ENCODE measurements around the gene NFX1. TPM values are rescaled to one million over a fixed set of nuclear protein-coding genes. Genes with fewer than 3 reads are reported as not detected.
A peak's percentile ranks its signal among the peaks of the same experiment; 100 is the strongest.

NFX1 gene
- total and polyA plus RNA-seq, 9 of the 15 experiments (the other 6 are each of a cell fraction or from before 2014, with no cell fraction given), result 8.8 to 38.9 (median 26.8) TPM

DNA sequence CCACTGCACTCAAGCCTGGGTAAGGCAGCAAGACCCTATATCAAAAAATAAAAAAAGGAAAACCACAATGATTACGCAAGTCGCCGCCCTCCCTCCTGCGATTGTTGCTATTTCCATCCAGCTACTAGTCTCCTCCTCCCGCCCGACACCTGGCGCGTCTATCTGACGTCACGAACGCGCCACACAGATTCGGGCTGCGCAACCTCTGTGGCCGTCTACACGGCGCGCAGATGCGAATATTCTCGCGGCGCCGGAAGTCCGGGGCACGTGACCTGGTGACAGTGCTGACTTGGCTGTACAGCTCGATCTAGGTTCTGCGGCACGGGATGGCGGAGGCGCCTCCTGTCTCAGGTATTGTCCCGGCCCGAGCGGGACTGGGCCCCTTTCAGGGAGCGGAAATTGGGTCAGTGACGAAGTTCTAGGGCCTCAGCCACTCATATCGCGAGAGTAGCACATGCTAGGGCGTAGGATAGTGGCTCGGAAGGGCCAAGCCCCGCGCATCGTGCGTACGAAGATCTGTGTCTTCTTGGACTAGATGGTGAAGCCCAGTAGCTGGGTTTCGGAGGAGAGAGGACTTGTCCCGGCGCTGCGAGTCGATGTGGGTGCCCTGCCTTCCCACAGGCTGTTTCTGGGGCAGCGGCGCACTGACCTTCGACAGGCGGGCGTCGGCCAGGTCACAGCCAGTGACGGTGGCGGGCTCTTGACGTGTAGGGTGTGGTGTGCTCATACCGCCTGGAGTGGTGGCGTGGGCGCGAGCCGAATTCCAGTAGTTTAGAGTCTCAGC lies at the start of gene NFX1 (continued):
- TF ChIP-seq ZNF507 (tag; conservative IDR thresholded peaks at IDR 0.05) (no peak), ZNF75A (CRISPR knock-in tag; IDR thresholded peaks at IDR 0.05) (no peak), HLTF (IDR thresholded peaks at IDR 0.05) (no peak), ZNF445 (CRISPR knock-in tag; IDR thresholded peaks at IDR 0.05; ENCODE audit: low read depth) (no peak), ZFP36 (IDR thresholded peaks at IDR 0.05; ENCODE audit: low read depth, low read length, partially characterized antibody) (no peak), SNRNP70 (optimal IDR thresholded peaks at IDR 0.05; ENCODE audit: low read depth, low read length) (no peak), SMC3 (conservative IDR thresholded peaks at IDR 0.05; ENCODE audit: insufficient read depth, low read depth, low read length) (no peak), MEF2A (IDR thresholded peaks at IDR 0.05; ENCODE audit: control insufficient read depth, low read depth, low read length) (peak; percentile 79), MYBL2 (IDR thresholded peaks at IDR 0.05; ENCODE audit: low read depth) (no peak), MYBL2 (CRISPR knock-in tag; IDR thresholded peaks at IDR 0.05; ENCODE audit: borderline replicate concordance) (no peak), ZNF316 (IDR thresholded peaks at IDR 0.05) (peak; percentile 17; the same call in 1 of the 2 replicates), MIER1 (IDR thresholded peaks at IDR 0.05; ENCODE audit: low read depth) (no peak), OTX1 (CRISPR knock-in tag; IDR thresholded peaks at IDR 0.05) (no peak), ZNF134 (CRISPR knock-in tag; conservative IDR thresholded peaks at IDR 0.05) (no peak), HEY1 (CRISPR knock-in tag; IDR thresholded peaks at IDR 0.05; ENCODE audit: borderline replicate concordance) (no peak), ARID1B (IDR thresholded peaks at IDR 0.05) (no peak; the same call in 1 of the 2 replicates)
- TF ChIP-seq, protein P1, sequence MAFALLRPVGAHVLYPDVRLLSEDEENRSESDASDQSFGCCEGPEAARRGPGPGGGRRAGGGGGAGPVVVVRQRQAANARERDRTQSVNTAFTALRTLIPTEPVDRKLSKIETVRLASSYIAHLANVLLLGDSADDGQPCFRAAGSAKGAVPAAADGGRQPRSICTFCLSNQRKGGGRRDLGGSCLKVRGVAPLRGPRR (CRISPR knock-in tag; IDR thresholded peaks at IDR 0.05), result no peak
- TF ChIP-seq, protein P2, sequence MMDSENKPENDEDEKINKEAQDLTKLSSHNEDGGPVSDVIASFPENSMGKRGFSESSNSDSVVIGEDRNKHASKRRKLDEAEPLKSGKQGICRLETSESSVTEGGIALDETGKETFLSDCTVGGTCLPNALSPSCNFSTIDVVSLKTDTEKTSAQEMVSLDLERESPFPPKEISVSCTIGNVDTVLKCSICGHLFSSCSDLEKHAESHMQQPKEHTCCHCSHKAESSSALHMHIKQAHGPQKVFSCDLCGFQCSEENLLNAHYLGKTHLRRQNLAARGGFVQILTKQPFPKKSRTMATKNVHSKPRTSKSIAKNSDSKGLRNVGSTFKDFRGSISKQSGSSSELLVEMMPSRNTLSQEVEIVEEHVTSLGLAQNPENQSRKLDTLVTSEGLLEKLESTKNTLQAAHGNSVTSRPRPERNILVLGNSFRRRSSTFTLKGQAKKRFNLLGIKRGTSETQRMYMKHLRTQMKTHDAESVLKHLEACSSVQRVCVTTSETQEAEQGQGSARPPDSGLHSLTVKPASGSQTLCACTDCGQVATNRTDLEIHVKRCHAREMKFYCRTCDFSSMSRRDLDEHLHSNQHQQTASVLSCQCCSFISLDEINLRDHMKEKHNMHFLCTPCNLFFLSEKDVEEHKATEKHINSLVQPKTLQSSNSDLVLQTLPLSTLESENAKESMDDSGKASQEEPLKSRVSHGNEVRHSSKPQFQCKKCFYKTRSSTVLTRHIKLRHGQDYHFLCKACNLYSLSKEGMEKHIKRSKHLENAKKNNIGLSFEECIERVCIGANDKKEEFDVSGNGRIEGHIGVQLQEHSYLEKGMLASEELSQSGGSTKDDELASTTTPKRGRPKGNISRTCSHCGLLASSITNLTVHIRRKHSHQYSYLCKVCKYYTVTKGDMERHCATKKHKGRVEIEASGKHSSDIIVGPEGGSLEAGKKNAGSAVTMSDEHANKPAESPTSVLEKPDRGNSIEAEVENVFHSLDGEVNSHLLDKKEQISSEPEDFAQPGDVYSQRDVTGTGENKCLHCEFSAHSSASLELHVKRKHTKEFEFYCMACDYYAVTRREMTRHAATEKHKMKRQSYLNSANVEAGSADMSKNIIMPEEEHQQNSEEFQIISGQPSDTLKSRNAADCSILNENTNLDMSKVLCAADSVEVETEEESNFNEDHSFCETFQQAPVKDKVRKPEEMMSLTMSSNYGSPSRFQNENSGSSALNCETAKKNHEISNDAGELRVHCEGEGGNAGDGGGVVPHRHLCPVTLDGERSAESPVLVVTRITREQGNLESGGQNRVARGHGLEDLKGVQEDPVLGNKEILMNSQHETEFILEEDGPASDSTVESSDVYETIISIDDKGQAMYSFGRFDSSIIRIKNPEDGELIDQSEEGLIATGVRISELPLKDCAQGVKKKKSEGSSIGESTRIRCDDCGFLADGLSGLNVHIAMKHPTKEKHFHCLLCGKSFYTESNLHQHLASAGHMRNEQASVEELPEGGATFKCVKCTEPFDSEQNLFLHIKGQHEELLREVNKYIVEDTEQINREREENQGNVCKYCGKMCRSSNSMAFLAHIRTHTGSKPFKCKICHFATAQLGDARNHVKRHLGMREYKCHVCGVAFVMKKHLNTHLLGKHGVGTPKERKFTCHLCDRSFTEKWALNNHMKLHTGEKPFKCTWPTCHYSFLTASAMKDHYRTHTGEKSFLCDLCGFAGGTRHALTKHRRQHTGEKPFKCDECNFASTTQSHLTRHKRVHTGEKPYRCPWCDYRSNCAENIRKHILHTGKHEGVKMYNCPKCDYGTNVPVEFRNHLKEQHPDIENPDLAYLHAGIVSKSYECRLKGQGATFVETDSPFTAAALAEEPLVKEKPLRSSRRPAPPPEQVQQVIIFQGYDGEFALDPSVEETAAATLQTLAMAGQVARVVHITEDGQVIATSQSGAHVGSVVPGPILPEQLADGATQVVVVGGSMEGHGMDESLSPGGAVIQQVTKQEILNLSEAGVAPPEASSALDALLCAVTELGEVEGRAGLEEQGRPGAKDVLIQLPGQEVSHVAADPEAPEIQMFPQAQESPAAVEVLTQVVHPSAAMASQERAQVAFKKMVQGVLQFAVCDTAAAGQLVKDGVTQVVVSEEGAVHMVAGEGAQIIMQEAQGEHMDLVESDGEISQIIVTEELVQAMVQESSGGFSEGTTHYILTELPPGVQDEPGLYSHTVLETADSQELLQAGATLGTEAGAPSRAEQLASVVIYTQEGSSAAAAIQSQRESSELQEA (IDR thresholded peaks at IDR 0.05; ENCODE audit: low read depth), result peak; percentile 88
- TF ChIP-seq, protein P3, sequence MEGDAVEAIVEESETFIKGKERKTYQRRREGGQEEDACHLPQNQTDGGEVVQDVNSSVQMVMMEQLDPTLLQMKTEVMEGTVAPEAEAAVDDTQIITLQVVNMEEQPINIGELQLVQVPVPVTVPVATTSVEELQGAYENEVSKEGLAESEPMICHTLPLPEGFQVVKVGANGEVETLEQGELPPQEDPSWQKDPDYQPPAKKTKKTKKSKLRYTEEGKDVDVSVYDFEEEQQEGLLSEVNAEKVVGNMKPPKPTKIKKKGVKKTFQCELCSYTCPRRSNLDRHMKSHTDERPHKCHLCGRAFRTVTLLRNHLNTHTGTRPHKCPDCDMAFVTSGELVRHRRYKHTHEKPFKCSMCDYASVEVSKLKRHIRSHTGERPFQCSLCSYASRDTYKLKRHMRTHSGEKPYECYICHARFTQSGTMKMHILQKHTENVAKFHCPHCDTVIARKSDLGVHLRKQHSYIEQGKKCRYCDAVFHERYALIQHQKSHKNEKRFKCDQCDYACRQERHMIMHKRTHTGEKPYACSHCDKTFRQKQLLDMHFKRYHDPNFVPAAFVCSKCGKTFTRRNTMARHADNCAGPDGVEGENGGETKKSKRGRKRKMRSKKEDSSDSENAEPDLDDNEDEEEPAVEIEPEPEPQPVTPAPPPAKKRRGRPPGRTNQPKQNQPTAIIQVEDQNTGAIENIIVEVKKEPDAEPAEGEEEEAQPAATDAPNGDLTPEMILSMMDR (IDR thresholded peaks at IDR 0.05 in 2 of 3, conservative IDR thresholded peaks at IDR 0.05 in 1 of 3; ENCODE audit: insufficient read depth in 2 of 3, low read depth in 1 of 3, low read length in 3 of 3), result no peak; a peak in 1 of 6 replicates

Data from K562 (cell line).